ENCODE data around the gene CAMTA1.

GRCh38 chr1:7510389-7510931 lies 725.2 kb downstream of the CAMTA1 start:
- TF ChIP-seq POLR2AphosphoS5 (IDR thresholded peaks at IDR 0.05; ENCODE audit: low read depth, low read length) (no peak), CTCF (IDR thresholded peaks at IDR 0.05 in 2 of 3, conservative IDR thresholded peaks at IDR 0.05 in 1 of 3; ENCODE audit: borderline replicate concordance in 1 of 3, insufficient read depth in 1 of 3, low read depth in 2 of 3, low read length in 2 of 3) (no peak), SRF (IDR thresholded peaks at IDR 0.05; ENCODE audit: low read depth) (no peak), ATF3 (IDR thresholded peaks at IDR 0.05) (no peak), ZNF274 (IDR thresholded peaks at IDR 0.05; ENCODE audit: low read depth, low read length) (no peak), YY1 (IDR thresholded peaks at IDR 0.05; ENCODE audit: extremely low read depth, insufficient replicate concordance, low read depth, low read length) (no peak), EZH2 (IDR thresholded peaks at IDR 0.05) (no peak)

All from HCT116 (cell line).